IPS-20b (cell line): ENCODE measurements around the gene ZSCAN22.
"Not testable (repeated sequence)": the region's sequence is repeated elsewhere in the genome, so short reads cannot be mapped to it uniquely, and the experiment has no call there.

ENCODE experiments used
- H3K27ac ChIP-seq: one replicate; pipeline ENCODE4 v1.5.1; 2013; ENCODE audit warnings: low read length
- H3K27me3 ChIP-seq: 2 replicates; pipeline ENCODE4 v1.6.1; 2013; ENCODE audit warnings: mild to moderate bottlenecking, low read length, inconsistent platforms; ENCODE audit not compliant: insufficient read depth
- H3K36me3 ChIP-seq: 2 replicates; pipeline ENCODE4 v1.6.1; 2013; ENCODE audit warnings: low read depth, mild to moderate bottlenecking, inconsistent platforms, low read length, moderate library complexity; ENCODE audit not compliant: insufficient read depth
- H3K4me1 ChIP-seq: 2 replicates; pipeline ENCODE4 v1.6.1; 2013; ENCODE audit warnings: mild to moderate bottlenecking, control low read depth, inconsistent platforms, low read length, moderate library complexity; ENCODE audit not compliant: insufficient read depth
- H3K4me3 ChIP-seq: 2 replicates; pipeline ENCODE4 v1.5.1; 2013; ENCODE audit warnings: mild to moderate bottlenecking, low read length, inconsistent platforms
- H3K9ac ChIP-seq: 2 replicates; pipeline ENCODE4 v1.6.1; 2013; ENCODE audit warnings: low read depth, mild to moderate bottlenecking, inconsistent platforms, low read length, moderate library complexity
- H3K9me3 ChIP-seq: 2 replicates; pipeline ENCODE4 v1.6.1; 2013; ENCODE audit warnings: mild to moderate bottlenecking, low read depth, low read length, inconsistent platforms; ENCODE audit not compliant: insufficient read depth

The ZSCAN22 gene

DNA sequence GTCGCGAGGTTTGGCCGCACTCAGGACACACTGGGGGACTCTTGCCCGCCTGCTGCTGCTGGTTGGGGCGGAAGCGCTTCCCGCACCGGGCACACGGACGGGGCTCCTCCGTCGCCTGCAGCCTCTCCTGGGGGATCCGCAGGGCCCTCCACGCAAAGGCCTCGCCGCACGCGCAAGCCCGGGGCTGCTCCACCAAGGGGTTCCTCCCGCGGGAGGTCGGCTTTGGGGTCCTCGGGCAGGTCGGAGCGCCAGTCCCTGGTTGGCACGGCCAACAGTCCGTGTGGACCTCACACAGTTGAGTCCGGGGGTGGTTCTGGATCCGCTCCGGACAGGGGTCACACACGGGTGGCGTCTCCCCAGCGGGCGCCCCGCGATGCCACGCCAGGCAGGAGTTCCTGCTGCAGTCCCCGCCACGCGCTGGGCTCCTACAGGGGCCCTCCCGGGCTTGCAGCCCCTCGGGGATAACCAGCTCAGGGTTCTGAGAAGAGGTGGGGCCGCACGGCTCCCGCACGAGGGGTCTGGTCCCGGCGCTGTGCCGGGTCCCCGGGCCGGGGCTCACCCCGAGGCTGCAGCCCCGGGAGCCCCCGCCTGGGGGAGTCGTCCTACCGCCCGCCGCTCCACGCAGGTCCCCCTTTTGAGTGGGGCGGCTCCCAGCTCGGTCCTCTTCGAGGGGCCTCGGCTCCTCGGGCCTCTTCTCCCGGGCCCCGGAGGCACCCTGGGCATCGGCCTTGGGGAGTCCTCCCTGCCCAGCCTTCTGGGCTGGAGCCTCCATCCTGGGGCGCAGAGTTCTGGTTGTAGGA, 42.0 kb downstream of the ZSCAN22 start:
- H3K4me1 ChIP-seq: no peaks in the 10 kb centered on the region
- H3K9ac ChIP-seq: no peak overlapping the region
- no peak overlapping the region for H3K4me3 ChIP-seq
- H3K27me3 ChIP-seq: no peaks in the 10 kb centered on the region
- no peaks in the 10 kb centered on the region for H3K36me3 ChIP-seq
- H3K27ac ChIP-seq: no peak overlapping the region
- no peaks in the 10 kb centered on the region for H3K9me3 ChIP-seq

DNA sequence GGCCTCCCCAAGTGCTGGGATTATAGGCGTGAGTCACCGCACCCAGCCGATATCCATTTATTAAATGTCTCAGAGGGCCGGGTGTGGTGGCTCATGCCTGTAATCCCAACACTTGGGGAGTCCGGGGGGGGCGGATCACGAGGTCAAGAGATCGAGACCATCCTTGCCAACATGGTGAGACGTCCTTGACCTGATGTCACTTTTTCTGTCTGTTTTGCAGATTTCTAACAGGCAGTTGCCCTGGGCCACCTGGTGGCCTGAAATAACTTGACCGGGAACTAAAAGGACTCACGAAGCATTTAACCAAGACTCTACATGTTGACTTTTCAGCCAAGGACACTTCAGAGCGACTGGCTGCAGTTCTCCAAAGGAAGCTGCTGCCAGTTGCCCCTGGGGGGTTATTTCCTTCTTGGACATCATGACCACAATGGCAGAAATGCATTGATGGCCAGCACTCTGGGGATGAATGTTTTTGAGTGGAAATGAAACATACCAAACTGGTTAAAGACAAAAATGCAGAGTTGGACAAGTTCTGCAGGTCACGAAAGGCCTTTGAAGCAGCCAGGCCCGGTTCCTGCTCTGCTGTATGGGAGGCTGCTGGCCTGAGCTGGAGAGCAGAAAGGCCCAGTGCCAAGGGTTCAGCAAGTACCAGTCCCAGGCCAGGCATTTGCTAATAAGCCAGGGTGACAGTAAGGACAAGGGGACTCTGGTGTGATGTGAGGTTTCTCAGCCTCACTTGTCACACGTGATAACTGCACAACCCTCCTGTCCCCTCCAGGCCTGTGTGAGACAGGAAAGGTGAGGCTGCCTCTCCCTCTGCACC, 45.7 kb downstream of the ZSCAN22 start:
- no peak overlapping the region for H3K9ac ChIP-seq
- H3K4me3 ChIP-seq: no peak overlapping the region
- H3K27me3 ChIP-seq: no peaks in the 10 kb centered on the region
- no peaks in the 10 kb centered on the region for H3K4me1 ChIP-seq
- H3K36me3 ChIP-seq: no peaks in the 10 kb centered on the region
- H3K27ac ChIP-seq: no peak overlapping the region
- H3K9me3 ChIP-seq: no peaks in the 10 kb centered on the region

DNA sequence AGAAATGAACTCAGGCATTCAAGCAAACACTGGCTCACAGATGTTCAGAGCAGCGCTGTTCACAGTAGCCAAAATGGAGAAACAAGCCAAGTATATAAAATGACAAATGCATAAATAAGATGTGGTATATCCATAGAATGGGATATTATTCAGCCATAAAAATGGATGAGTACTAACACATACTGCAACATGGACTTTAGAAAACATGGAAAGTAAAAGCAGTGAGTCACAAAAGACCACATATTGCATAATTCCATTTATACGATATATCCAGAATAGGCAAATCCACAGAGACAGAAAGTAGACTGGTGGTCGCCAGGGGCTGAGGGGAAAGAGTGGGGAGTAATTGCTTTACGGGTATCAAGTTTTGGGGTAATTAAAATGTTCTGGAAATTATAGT, 47.4 kb downstream of the ZSCAN22 start:
- no peaks in the 10 kb centered on the region for H3K4me1 ChIP-seq
- H3K4me3 ChIP-seq: no peak overlapping the region
- no peak overlapping the region for H3K9ac ChIP-seq
- no peak overlapping the region for H3K27ac ChIP-seq
- H3K9me3 ChIP-seq: no peaks in the 10 kb centered on the region
- H3K36me3 ChIP-seq: no peaks in the 10 kb centered on the region
- no peaks in the 10 kb centered on the region for H3K27me3 ChIP-seq

DNA sequence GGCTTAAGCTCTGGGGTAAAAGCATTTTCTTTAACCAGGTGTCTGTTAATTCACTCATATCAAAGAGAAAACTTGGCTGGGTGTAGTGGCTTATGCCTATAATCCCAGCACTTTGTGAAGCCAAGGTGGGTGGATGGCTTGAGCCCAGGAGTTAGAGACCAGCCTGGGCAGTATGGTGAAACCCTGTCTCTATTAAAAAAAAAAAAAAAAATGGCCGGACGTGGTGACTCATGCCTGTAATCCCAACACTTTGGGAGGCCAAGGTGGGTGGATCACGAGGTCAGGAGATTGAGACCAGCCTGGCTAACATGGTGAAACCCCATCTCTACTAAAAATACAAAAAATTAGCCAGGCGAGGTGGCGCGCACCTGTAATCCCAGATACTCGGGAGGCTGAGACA, 49.9 kb downstream of the ZSCAN22 start:
- H3K4me3 ChIP-seq, H3K27me3 ChIP-seq: not testable (repeated sequence)

DNA sequence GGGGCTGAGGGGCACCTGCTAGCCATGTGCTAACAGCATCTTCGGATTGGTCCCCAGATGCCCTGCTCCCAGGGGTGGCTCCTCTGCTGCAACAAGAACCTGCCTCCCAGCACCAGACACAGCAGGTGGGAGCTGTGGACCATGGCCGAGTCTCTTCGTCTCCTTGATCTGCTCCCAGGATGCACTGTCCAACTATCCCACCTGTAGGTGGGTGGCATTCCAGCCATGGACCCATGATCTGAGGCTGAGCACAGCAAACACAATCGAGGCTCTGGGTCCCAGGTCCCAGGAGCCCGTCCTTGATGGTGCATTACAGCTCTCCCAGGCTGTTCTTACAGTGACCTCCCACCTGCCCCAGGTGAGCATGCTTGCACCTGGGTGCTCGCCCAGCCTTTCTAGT, 52.5 kb downstream of the ZSCAN22 start:
- H3K9ac ChIP-seq: no peak overlapping the region
- no peaks in the 10 kb centered on the region for H3K36me3 ChIP-seq
- no peaks in the 10 kb centered on the region for H3K9me3 ChIP-seq
- no peak overlapping the region for H3K4me3 ChIP-seq
- H3K27ac ChIP-seq: no peak overlapping the region
- no peaks in the 10 kb centered on the region for H3K27me3 ChIP-seq
- no peaks in the 10 kb centered on the region for H3K4me1 ChIP-seq

More for the DNA sequence above, 49.9 kb downstream of the ZSCAN22 start:
- H3K4me1 ChIP-seq, H3K9me3 ChIP-seq, H3K36me3 ChIP-seq, H3K9ac ChIP-seq, H3K27ac ChIP-seq: not testable (repeated sequence)

DNA sequence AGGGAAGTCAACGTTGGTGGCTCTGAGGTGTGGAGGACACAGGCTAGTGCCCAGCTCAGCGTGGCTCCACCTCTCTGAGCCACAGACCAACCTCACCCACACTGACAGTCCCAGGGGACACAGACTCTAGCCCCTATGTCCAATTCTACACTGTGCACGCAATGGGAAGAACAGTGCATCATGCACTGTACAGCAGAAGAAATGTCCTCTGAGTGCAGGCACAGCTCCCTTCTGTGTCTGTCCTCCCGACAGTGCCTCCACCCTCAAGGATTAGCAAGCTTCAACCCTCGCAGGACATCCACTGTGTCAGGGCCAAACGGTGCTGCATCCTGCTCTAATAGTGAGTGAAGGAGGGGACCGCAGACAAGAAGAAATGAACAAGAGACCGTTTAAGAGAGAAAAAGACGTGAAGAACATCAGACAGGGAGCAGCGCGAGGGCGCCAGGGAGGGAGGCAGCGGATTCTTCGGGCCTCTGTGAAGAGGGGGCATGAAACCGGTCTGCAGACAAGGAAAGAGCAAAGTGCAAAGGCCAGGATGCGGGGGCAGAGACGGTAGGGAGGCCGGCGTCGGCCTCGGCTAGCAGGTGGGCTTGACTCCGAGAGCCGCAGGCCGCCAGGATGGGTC, 53.4 kb downstream of the ZSCAN22 start:
- Histone ChIP-seq H3K27ac (peak overlapping the region; percentile 42), H3K9ac (peak overlapping the region; percentile 80), H3K36me3 (no peaks in the 10 kb centered on the region), H3K27me3 (no peaks in the 10 kb centered on the region), H3K4me1 (no peaks in the 10 kb centered on the region), H3K4me3 (peak overlapping the region; percentile 84), H3K9me3 (no peaks in the 10 kb centered on the region)

DNA sequence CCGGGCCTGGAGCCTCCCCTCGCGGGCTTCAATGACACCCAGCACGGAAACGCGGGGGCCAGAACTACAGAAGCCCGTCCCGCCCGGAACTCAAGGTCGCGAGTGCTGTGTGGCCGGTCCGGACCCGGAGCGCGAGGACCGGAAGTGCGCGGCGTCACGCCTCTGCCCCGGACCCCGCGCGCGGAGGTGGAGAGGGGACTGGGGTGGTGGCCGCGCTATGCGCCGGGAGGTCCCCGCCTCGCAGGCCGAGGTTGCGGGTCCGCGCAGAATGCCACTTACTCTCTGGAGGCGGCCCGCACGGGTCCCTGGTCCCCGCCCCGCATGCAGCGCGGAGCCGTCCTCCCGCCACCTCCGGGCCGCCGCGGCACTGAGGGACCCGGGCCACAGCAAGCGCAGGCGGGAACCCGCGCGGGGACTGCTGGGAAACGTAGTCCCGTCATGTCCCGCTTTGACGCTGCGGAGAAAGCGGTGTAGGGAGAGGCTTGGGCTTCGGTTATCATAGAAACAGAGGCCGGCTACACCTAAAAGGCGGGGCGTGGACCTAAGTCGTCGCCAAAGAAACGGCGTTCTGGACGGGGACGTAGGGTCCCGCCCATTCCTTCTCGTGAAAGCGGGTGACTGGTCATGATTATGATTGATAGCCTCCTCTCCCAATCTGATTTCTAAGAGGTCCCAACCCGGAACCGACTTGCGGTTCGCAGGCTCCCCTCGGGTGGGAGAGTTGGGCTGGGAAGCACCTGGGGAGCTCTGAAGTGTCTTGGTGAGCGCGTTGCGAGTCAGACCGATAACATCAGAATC, 54.1 kb downstream of the ZSCAN22 start, which contains the start of gene ZNF837:
ZNF837 (minus strand) TSS at position 369 of the 798 bp plus-strand sequence. CDS start 11,698 bp downstream, outside the sequence.
- no peaks in the 10 kb centered on the region for H3K27me3 ChIP-seq
- no peaks in the 10 kb centered on the region for H3K9me3 ChIP-seq
- H3K9ac ChIP-seq: peak within 1 kb of the TSS; percentile 80
- peaks cover 4% of the 10 kb centered on the region; the same call in 1 of the 2 replicates for H3K4me1 ChIP-seq
- peak within 1 kb of the TSS; percentile 84 for H3K4me3 ChIP-seq
- peak within 1 kb of the TSS; percentile 42 for H3K27ac ChIP-seq
- no peaks in the 10 kb centered on the region for H3K36me3 ChIP-seq

DNA sequence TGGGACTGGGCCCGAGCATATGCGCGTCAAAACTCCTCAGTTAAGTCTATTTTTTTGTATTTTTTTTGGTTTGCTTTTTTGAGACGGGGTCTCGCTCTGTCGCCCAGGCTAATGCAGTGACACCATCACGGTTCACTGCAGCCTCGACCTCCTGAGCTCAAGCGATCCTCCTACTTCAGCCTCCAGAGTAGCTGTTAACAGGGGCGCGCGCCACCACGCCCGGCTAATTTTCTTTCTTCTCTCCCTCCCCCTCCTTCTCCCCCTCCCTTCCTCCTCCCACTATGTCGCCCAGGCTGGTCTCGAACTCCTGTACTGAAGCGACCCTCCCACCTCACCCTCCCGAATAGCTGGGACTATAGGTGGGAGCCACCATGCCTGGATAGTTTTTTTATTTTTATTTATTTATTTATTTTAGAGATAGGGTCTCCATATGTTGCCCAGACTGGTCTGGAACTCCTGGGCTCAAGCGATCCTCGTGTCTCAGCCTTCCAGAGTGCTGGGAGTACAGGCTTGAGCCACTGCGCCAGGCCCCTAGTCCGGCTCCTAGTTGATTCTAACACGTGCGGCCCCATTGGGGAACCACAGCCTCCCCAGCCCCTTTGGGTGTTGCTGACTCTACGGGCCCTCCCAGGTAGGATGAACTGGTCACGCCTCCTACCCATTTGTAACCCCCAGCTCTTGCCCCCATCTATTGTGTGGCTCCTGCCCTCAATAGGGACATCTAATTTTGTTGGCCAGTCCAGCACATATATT, 54.8 kb downstream of the ZSCAN22 start:
- Histone ChIP-seq H3K9me3 (no peaks in the 10 kb centered on the region), H3K4me3 (peak overlapping the region; percentile 84), H3K9ac (peak overlapping the region; percentile 48; the same call in 1 of the 2 replicates), H3K4me1 (peaks cover 6% of the 10 kb centered on the region; the same call in 1 of the 2 replicates), H3K27ac (no peak overlapping the region), H3K27me3 (no peaks in the 10 kb centered on the region), H3K36me3 (no peaks in the 10 kb centered on the region)

DNA sequence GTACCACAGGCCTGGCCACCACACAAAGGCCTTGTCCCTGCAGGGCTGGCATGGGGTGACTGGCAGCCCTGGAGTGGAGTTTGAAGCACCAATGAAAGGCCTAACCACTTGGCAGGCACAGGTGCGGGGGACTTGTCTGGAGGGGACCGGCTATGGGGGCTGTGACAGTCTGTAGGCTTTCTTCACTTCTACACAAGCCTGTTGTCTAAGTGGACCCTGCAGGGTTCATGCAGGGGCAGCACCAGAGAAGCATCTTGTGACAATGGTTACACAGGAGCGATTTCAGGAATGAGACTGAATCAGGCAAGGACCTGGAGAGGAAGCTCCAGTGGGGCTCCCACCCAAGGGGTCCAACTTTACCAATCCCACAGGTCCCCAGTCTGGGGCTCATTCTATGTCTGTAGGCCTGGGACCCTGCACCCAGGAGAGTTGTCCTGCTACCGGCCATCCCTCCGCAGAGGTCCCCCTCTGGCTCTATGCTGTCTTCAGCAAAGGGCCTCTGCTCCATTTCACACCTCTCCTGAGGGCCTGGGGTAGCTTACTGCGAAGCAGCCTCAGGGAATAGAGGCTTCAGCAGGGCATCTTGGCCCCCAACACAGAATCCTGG, 56.3 kb downstream of the ZSCAN22 start:
- H3K4me3 ChIP-seq: no peak overlapping the region
- no peak overlapping the region for H3K27ac ChIP-seq
- no peak overlapping the region for H3K9ac ChIP-seq

DNA sequence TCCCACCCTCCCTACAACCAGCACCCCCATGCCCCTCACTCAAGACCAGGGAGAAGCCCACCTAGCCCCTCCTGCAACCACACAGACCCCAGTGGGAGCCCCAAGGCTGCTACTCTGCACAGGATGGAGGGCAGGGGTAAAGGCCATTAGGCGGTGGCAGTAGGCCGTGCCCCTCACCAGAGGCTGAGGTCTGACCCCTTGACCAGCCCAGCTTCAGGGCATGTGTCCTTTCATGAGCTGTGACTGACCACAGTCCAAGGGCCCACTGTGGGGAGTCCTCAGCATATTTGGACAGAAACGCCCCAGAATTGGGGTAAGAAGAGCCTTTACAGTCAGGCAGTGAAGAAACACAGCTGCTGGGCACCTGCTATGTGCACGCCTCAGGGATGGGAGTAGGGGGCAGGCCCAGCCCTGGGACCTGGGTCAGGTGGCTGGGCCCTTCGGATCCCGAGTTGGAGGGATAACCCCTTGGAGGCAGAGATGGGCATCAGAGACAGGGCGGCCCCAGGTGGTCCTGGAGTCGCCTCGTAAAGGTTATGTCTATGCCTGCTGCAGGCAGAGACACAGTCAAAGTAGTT, 58.6 kb downstream of the ZSCAN22 start:
- no peaks in the 10 kb centered on the region for H3K9me3 ChIP-seq
- peak overlapping the region; percentile 95; the same call in 1 of the 2 replicates for H3K9ac ChIP-seq
- H3K4me1 ChIP-seq: peaks cover 6% of the 10 kb centered on the region; the same call in 1 of the 2 replicates
- no peak overlapping the region for H3K27ac ChIP-seq
- no peaks in the 10 kb centered on the region for H3K27me3 ChIP-seq
- peak overlapping the region; percentile 100 for H3K4me3 ChIP-seq
- peaks cover 28% of the 10 kb centered on the region for H3K36me3 ChIP-seq

More for the DNA sequence above, 56.3 kb downstream of the ZSCAN22 start:
- Histone ChIP-seq H3K27me3 (no peaks in the 10 kb centered on the region), H3K4me1 (peaks cover 6% of the 10 kb centered on the region; the same call in 1 of the 2 replicates), H3K36me3 (peaks cover 7% of the 10 kb centered on the region), H3K9me3 (no peaks in the 10 kb centered on the region)
